Endothelial cell of umbilical vein (primary cell): Measurements from ENCODE around the gene XYLT1. TPM values are rescaled to one million over a fixed set of nuclear protein-coding genes. Genes with fewer than 3 reads are reported as not detected.

ENCODE experiments used
- BruUV-seq: library from RNA; stranded (reverse); fragments of 400-500 nt; replicated peaks from 2 replicates; lab custom pipeline; 2021; lab: Mats Ljungman, UMichigan
- CTCF ChIA-PET: fragments of 300-600, 350-600 bp; sonication (Branson Sonifier 250); formaldehyde crosslinking; loops from one replicate; lab custom pipeline; 2021; ENCODE audit warnings: antibody characterized with exemption, inconsistent platforms; lab: Charles Lee
- POLR2A ChIA-PET: fragments of 300-600, 350-600 bp; sonication (Branson Sonifier 250); formaldehyde crosslinking; loops from one replicate; lab custom pipeline; 2021; ENCODE audit warnings: antibody characterized with exemption, inconsistent platforms; lab: Charles Lee
- DNase-seq: peaks from one replicate; pipeline ENCODE4 v3.0.0-alpha.2; 2011; ENCODE audit warnings: low read depth, low spot score
- FAIRE-seq: peaks from 2 replicates; lab custom pipeline; 2011; peaks lifted over from hg19 to GRCh38; lab: Jason Lieb, UNC
- H2AFZ ChIP-seq: 2 replicates; pipeline ENCODE4 v1.6.0; 2012; ENCODE audit warnings: low read depth, low read length, control low read depth, inconsistent platforms
- H3K27ac ChIP-seq: 2 replicates; pipeline ENCODE4 v1.5.1; 2011; ENCODE audit warnings: low read depth, mild to moderate bottlenecking, control low read depth, low read length, moderate library complexity; ENCODE audit not compliant: insufficient read depth
- H3K27me3 ChIP-seq, 2 experiments: 2 replicates each; pipeline versions ENCODE4 v1.6.0 to v1.6.1; 2011; ENCODE audit warnings: low read length in 2 of 2, mixed read lengths in 1 of 2; ENCODE audit not compliant: control insufficient read depth in 2 of 2, insufficient read depth in 2 of 2
- H3K36me3 ChIP-seq, 2 experiments: 2 replicates in 1 of 2; 3 replicates in 1 of 2; pipeline ENCODE4 v1.5.1; 2011; ENCODE audit warnings: low read length in 2 of 2, mild to moderate bottlenecking in 1 of 2, moderate library complexity in 1 of 2; ENCODE audit not compliant: control insufficient read depth in 2 of 2, insufficient read depth in 2 of 2; ENCODE audit errors: extremely low read depth in 1 of 2
- H3K4me1 ChIP-seq: 3 replicates; pipeline ENCODE4 v1.5.1; 2011; ENCODE audit warnings: mild to moderate bottlenecking, low read length; ENCODE audit not compliant: control insufficient read depth, insufficient read depth; ENCODE audit errors: extremely low read depth
- H3K4me2 ChIP-seq: 2 replicates; pipeline ENCODE4 v1.6.1; 2011; ENCODE audit warnings: low read length, control low read depth, mixed read lengths; ENCODE audit not compliant: insufficient read depth
- H3K4me3 ChIP-seq, 3 experiments: fragments of 200-600 bp in 1 of 3; sonication (generic), shearing (Covaris generic) in 1 of 3; replicated peaks in 1 of 3; 2 replicates each; pipeline ENCODE4 v1.5.1; 2011 to 2016; ENCODE audit warnings: control low read depth in 3 of 3, low read length in 3 of 3, mild to moderate bottlenecking in 2 of 3, inconsistent platforms in 1 of 3, low read depth in 1 of 3, moderate library complexity in 1 of 3; ENCODE audit not compliant: insufficient read depth in 1 of 3
- H3K79me2 ChIP-seq: 2 replicates; pipeline ENCODE4 v1.6.0; 2012; ENCODE audit warnings: low read length, inconsistent platforms; ENCODE audit not compliant: control insufficient read depth, insufficient read depth
- H3K9ac ChIP-seq: replicated peaks from 2 replicates; pipeline ENCODE3; 2011; ENCODE audit warnings: low read length, control low read depth; ENCODE audit not compliant: insufficient read depth; ENCODE audit errors: extremely low read depth
- H3K9me1 ChIP-seq: replicated peaks from 3 replicates; pipeline ENCODE4 v1.6.0; 2011; ENCODE audit warnings: mild to moderate bottlenecking, low read length; ENCODE audit not compliant: control insufficient read depth, insufficient read depth; ENCODE audit errors: extremely low read depth
- H3K9me3 ChIP-seq: replicated peaks from 2 replicates; pipeline ENCODE4 v1.5.1; 2012; ENCODE audit warnings: low read length, inconsistent platforms; ENCODE audit not compliant: control insufficient read depth, insufficient read depth
- H4K20me1 ChIP-seq: replicated peaks from 2 replicates; pipeline ENCODE3; 2011; ENCODE audit warnings: mild to moderate bottlenecking, low read length; ENCODE audit not compliant: control insufficient read depth, insufficient read depth; ENCODE audit errors: extremely low read depth
- CTCF ChIP-seq, 2 donors: IDR thresholded peaks; 1 replicate in 1 of 2; 2 replicates in 1 of 2; pipeline ENCODE4 v1.5.1; 2011; ENCODE audit warnings: low read length in 2 of 2, mild to moderate bottlenecking in 2 of 2, moderate library complexity in 2 of 2, control low read depth in 1 of 2, inconsistent platforms in 1 of 2, low read depth in 1 of 2; ENCODE audit not compliant: insufficient read depth in 1 of 2; ENCODE audit errors: extremely low read depth in 1 of 2
- EZH2 ChIP-seq: IDR thresholded peaks from 2 replicates; pipeline ENCODE4 v1.6.1; 2012; ENCODE audit warnings: borderline replicate concordance, low read depth, mild to moderate bottlenecking, moderate library complexity, low read length, inconsistent platforms; ENCODE audit not compliant: severe bottlenecking
- FOS ChIP-seq: IDR thresholded peaks from 2 replicates; pipeline ENCODE4 v1.6.1; 2011; ENCODE audit warnings: mild to moderate bottlenecking, low read length, moderate library complexity, borderline replicate concordance; ENCODE audit not compliant: insufficient read depth
- GATA2 ChIP-seq: IDR thresholded peaks from 2 replicates; pipeline ENCODE4 v1.7.0; 2011; ENCODE audit warnings: low read depth, mild to moderate bottlenecking, moderate library complexity, mixed read lengths, low read length; ENCODE audit not compliant: insufficient read length, insufficient read depth
- JUN ChIP-seq: IDR thresholded peaks from 2 replicates; pipeline ENCODE4 v1.6.1; 2011; ENCODE audit warnings: borderline replicate concordance, low read depth; ENCODE audit not compliant: insufficient read length, insufficient read depth
- MYC ChIP-seq: IDR thresholded peaks from one replicate; pipeline ENCODE4 v1.6.1; 2011; ENCODE audit warnings: mild to moderate bottlenecking, low read depth, low read length
- POLR2A ChIP-seq: IDR thresholded peaks from 2 replicates; pipeline ENCODE4 v1.6.1; 2012; ENCODE audit warnings: low read depth, mild to moderate bottlenecking, control low read depth, low read length
- POLR2AphosphoS5 ChIP-seq: IDR thresholded peaks from 2 replicates; pipeline ENCODE4 v1.6.1; 2012; ENCODE audit warnings: low read depth, mild to moderate bottlenecking, control low read depth, low read length, moderate library complexity; ENCODE audit not compliant: insufficient read depth
- dilution Hi-C: fragments of 300-500 bp; cut with MboI; formaldehyde crosslinking; loops from one replicate; pipeline ENCODE4 v1.15.0; 2019; ENCODE audit warnings: low sequenced_read_pairs; ENCODE audit not compliant: extremely low pct_ligation_motif_present
- intact Hi-C: fragments of 100-400 bp; cut with micrococcal nuclease; formaldehyde crosslinking; loops from one replicate; pipeline ENCODE4 v1.10.0; 2022
- polyA plus RNA-seq, 4 experiments: library from polyadenylated mRNA; depleted of rRNA in 3 of 4; stranded (reverse) in 3 of 4; unstranded in 1 of 4; fragments of >200 nt; gene quantifications; 2 replicates each; pipeline versions ENCODE4 v1.2.1 to v1.2.3, GENCODE V29; 2011 to 2012; ENCODE audit warnings: missing spikeins in 1 of 4
- total RNA-seq: library from RNA; stranded (reverse); gene quantifications from 2 replicates; pipeline ENCODE4 v1.2.3, GENCODE V29; 2021
- TF ChIP-seq, protein P1 (sequence below): IDR thresholded peaks from 2 replicates; pipeline ENCODE4 v1.6.1; 2011; ENCODE audit not compliant: insufficient read depth, insufficient read length

Gene XYLT1
- total and polyA plus RNA-seq, 2 donors (not counting 3 experiments of a cell fraction or from before 2014, with no cell fraction given): 0.63 to 2.9 TPM

DNA sequence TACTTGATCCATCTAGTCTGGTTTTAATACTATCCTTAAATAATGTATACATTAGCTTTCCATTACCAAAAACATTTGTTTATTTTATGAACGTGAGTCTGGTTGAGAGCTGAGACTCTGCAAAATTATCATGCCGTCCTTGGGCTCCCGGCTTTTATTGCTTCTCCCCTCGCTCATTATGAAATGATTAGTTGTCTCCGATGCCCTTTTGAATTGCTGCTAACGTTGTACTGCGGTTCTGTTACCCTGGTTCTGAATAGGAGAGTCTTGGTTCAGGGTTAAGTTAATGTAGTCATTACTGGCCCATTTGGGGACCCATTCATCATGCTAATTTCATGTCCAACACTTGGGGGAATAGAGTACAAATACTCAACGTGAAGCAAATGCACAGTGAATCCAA is 12.8 kb downstream of the XYLT1 start:
- Histone ChIP-seq H4K20me1 (no peaks in the 10 kb centered on the region), H3K4me1 (no peaks in the 10 kb centered on the region), H2AFZ (no peak overlapping the region), H3K9ac (no peak overlapping the region), H3K79me2 (no peaks in the 10 kb centered on the region), H3K9me3 (no peaks in the 10 kb centered on the region), H3K27ac (no peak overlapping the region), H3K4me2 (no peak overlapping the region), H3K36me3 (no peaks in the 10 kb centered on the region), H3K9me1 (no peaks in the 10 kb centered on the region), H3K4me3 (no peak overlapping the region), H3K27me3 (no peaks in the 10 kb centered on the region)
- no TSS peak for BruUV-seq
- CTCF ChIA-PET: no interaction called here
- POLR2A ChIA-PET: no interaction called here
- FAIRE-seq (no peak), DNase-seq (no peak)
- dilution Hi-C loops (no loop called here), intact Hi-C loops (no loop called here)
- TF ChIP-seq JUN (no peak), POLR2A (no peak), EZH2 (no peak), CTCF (IDR thresholded peaks at IDR 0.05; ENCODE audit: extremely low read depth in 1 of 2, insufficient read depth in 1 of 2, low read depth in 1 of 2, low read length in 2 of 2) (no peak), MYC (no peak), GATA2 (no peak), FOS (no peak), POLR2AphosphoS5 (no peak)
- TF ChIP-seq, protein P1, sequence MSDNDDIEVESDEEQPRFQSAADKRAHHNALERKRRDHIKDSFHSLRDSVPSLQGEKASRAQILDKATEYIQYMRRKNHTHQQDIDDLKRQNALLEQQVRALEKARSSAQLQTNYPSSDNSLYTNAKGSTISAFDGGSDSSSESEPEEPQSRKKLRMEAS: no peak
